Inferior parietal cortex (tissue), 1 donor: ENCODE data around the gene SLC30A9.
A peak's percentile ranks its signal among the peaks of the same experiment; 100 is the strongest.

Experiments used
- DNase-seq: peaks from one replicate; pipeline ENCODE4 v3.0.0-alpha.2; 2016; ENCODE audit errors: extremely low spot score

The SLC30A9 gene

GRCh38 chr4:41990365-41991111 is at the start of gene SLC30A9:
TSS of gene SLC30A9 (plus strand) at chr4:41990530. CDS start at chr4:41990652, 122 bp downstream.
- peak; percentile 98 for DNase-seq

- DNase-seq = no peak
Measured at GRCh38 chr4:41940834-41941233, 49.5 kb upstream of the SLC30A9 start.

GRCh38 chr4:41943506-41943905 is 46.8 kb upstream of the SLC30A9 start:
- DNase-seq = no peak

GRCh38 chr4:41944089-41944488 is 46.2 kb upstream of the SLC30A9 start:
- no peak for DNase-seq

- DNase-seq = no peak
Measured at GRCh38 chr4:41949531-41949930, 40.8 kb upstream of the SLC30A9 start.

GRCh38 chr4:41957634-41958033 is 32.7 kb upstream of the SLC30A9 start:
- no peak for DNase-seq

- DNase-seq = peak; percentile 49
Measured at GRCh38 chr4:41963105-41963504, 27.2 kb upstream of the SLC30A9 start.

GRCh38 chr4:41964401-41964800 is 25.9 kb upstream of the SLC30A9 start:
- DNase-seq = no peak

- no peak for DNase-seq
Measured at GRCh38 chr4:41967392-41967791, 22.9 kb upstream of the SLC30A9 start.

- DNase-seq = no peak
Measured at GRCh38 chr4:41969671-41970070, 20.7 kb upstream of the SLC30A9 start.

- DNase-seq = no peak
Measured at GRCh38 chr4:41975341-41975740, 15.0 kb upstream of the SLC30A9 start.

- no peak for DNase-seq
Measured at GRCh38 chr4:41976775-41977516, 13.4 kb upstream of the SLC30A9 start.

- no peak for DNase-seq
Measured at GRCh38 chr4:41977709-41978108, 12.6 kb upstream of the SLC30A9 start.

GRCh38 chr4:41981456-41981855 is 8.9 kb upstream of the SLC30A9 start, which contains the start of gene DCAF4L1:
TSS of gene DCAF4L1 (plus strand) at chr4:41981756. CDS start at chr4:41981793, 37 bp downstream.
- DNase-seq = no peak

GRCh38 chr4:41982716-41983115 is 7.6 kb upstream of the SLC30A9 start:
- no peak for DNase-seq

- no peak for DNase-seq
Measured at GRCh38 chr4:41985151-41985550, 5.2 kb upstream of the SLC30A9 start.

GRCh38 chr4:41989994-41990364 is 351 bp upstream of the SLC30A9 start:
- DNase-seq = no peak

- DNase-seq = no peak
Measured at GRCh38 chr4:41991916-41992767, 1.8 kb downstream of the SLC30A9 start.

GRCh38 chr4:41992967-41993857 is 2.9 kb downstream of the SLC30A9 start:
- DNase-seq = no peak

GRCh38 chr4:41994461-41994985 is 4.2 kb downstream of the SLC30A9 start:
- DNase-seq = no peak

- DNase-seq = no peak
Measured at GRCh38 chr4:41998019-41998418, 7.7 kb downstream of the SLC30A9 start.
